ENCODE data around the gene MAML2. TPM values are rescaled to one million over a fixed set of nuclear protein-coding genes. Genes with fewer than 3 reads are reported as not detected.

MAML2 gene
- total RNA-seq, 4 donors from 2014 or later = 15.9 to 31.9 (median 24.9) TPM

DNA sequence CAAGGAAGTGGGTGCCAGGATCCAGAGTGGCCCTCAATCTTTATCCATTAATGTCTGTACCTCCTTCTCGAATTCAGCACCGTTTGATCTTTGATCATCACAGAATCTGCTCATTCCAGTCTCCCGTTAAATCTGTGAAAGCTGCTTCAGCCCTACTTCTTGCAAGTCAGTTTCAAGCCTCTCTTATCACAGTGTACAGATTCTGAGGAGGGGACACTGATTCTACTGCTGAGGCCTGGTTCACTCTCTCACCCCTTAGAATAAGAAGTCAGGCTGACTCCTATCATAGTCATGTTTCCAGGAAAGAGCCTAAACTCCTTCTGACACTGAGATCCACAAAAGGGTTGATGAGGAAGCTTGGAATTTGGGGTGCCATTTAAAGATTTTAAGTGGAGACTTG is 39.0 kb downstream of the MAML2 start:
- no peaks in the 10 kb centered on the region for H3K9me3 ChIP-seq
- intact Hi-C loops (cut with DNase I; ENCODE audit: low total_unique reads) (no loop called here), in situ Hi-C loops (cut with MboI; ENCODE audit: low pct_ligation_motif_present in 1 of 4, low pct_unique_long_range_greater_than_20kb in 1 of 4, low sequenced_read_pairs in 3 of 4) (no loop called here)
- peaks cover 49 to 86% (median 63%) of the 10 kb centered on the region in 4 donors for H3K4me1 ChIP-seq
- no peak for TF ChIP-seq POLR2A (IDR thresholded peaks at IDR 0.05)
- TF ChIP-seq, protein P1, sequence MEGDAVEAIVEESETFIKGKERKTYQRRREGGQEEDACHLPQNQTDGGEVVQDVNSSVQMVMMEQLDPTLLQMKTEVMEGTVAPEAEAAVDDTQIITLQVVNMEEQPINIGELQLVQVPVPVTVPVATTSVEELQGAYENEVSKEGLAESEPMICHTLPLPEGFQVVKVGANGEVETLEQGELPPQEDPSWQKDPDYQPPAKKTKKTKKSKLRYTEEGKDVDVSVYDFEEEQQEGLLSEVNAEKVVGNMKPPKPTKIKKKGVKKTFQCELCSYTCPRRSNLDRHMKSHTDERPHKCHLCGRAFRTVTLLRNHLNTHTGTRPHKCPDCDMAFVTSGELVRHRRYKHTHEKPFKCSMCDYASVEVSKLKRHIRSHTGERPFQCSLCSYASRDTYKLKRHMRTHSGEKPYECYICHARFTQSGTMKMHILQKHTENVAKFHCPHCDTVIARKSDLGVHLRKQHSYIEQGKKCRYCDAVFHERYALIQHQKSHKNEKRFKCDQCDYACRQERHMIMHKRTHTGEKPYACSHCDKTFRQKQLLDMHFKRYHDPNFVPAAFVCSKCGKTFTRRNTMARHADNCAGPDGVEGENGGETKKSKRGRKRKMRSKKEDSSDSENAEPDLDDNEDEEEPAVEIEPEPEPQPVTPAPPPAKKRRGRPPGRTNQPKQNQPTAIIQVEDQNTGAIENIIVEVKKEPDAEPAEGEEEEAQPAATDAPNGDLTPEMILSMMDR (IDR thresholded peaks at IDR 0.05) = no peak
- TF ChIP-seq EP300 (IDR thresholded peaks at IDR 0.05; ENCODE audit: low read depth) = no peak
- TF ChIP-seq POLR2AphosphoS5 (IDR thresholded peaks at IDR 0.05) = no peak
- DNase-seq = no peak
- WGBS, 2 donors (ENCODE audit: low coverage in 1 of 2) = 57 to 86% methylated on average over 3 of the region's 3 CpGs
- no peak overlapping the region for H3K4me3 ChIP-seq
- no peaks in the 10 kb centered on the region for H3K27me3 ChIP-seq
- peak overlapping the region; percentile 42 to 67 (median 66) for H3K27ac ChIP-seq
- no peaks in the 10 kb centered on the region for H3K36me3 ChIP-seq

DNA sequence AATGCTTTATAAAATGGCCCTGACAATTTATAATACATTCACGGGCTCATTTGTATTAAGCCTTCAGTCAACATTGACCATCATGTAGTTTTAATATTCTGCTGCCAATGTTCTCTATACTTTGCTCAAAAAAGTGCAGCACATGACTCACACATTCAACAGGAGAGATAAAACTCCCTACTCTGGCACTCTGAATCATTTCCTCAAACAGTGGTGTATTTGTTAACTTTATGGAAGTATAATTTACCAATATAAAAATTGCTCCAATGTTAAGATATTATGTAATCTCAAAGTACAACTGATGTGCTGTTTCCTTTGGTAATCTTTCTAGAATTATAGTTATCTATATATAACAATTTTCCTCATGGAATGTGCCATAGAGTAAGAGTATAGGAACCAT is 39.9 kb downstream of the MAML2 start:
- Histone ChIP-seq H3K36me3 (no peaks in the 10 kb centered on the region), H3K4me1 (peaks cover 46 to 78% (median 55%) of the 10 kb centered on the region in 4 donors), H3K27me3 (no peaks in the 10 kb centered on the region), H3K9me3 (no peaks in the 10 kb centered on the region), H3K4me3 (no peak overlapping the region), H3K27ac (peak overlapping the region; percentile 42 to 67 (median 66))
- in situ Hi-C loops (cut with MboI; ENCODE audit: low pct_ligation_motif_present in 1 of 4, low pct_unique_long_range_greater_than_20kb in 1 of 4, low sequenced_read_pairs in 3 of 4) = no loop called here
- WGBS, 2 donors (ENCODE audit: low coverage in 1 of 2) = 32 to 63% methylated on average over 1 of the region's 1 CpG
- TF ChIP-seq POLR2A (IDR thresholded peaks at IDR 0.05) = no peak
- TF ChIP-seq, protein P1 (IDR thresholded peaks at IDR 0.05) = no peak
- TF ChIP-seq EP300 (IDR thresholded peaks at IDR 0.05; ENCODE audit: low read depth) = no peak
- no peak for DNase-seq
- intact Hi-C loops (cut with DNase I; ENCODE audit: low total_unique reads) = no loop called here

DNA sequence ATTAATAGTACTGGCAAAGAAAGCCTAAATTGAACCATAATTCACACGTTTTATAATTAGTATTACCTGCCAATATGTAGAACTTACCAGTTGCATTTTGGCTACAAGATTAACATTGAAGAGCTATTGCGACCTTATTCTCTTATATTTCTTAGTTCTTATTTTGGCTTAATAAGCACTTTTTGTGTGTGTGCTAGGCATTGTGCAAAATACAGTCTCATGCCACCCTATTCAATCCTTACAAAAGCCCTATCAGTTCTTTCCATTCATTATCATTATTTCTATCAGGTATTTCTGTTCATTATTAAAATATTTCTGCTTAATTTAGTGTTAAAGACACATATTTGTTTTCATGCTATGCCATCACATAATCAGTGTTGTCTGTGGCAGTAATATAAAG is 41.2 kb downstream of the MAML2 start:
- Histone ChIP-seq H3K27me3 (no peaks in the 10 kb centered on the region), H3K36me3 (no peaks in the 10 kb centered on the region), H3K4me1 (peaks cover 41 to 67% (median 45%) of the 10 kb centered on the region in 4 donors), H3K4me3 (no peak overlapping the region), H3K27ac (no peak overlapping the region), H3K9me3 (no peaks in the 10 kb centered on the region)
- intact Hi-C loops (cut with DNase I; ENCODE audit: low total_unique reads) = no loop called here
- no peak for DNase-seq
- no peak for TF ChIP-seq POLR2A (IDR thresholded peaks at IDR 0.05)
- in situ Hi-C loops (cut with MboI; ENCODE audit: low pct_ligation_motif_present in 1 of 4, low pct_unique_long_range_greater_than_20kb in 1 of 4, low sequenced_read_pairs in 3 of 4) = no loop called here
- 89 to 94% methylated on average over 2 of the region's 2 CpGs for WGBS, 2 donors (ENCODE audit: low coverage in 1 of 2)

DNA sequence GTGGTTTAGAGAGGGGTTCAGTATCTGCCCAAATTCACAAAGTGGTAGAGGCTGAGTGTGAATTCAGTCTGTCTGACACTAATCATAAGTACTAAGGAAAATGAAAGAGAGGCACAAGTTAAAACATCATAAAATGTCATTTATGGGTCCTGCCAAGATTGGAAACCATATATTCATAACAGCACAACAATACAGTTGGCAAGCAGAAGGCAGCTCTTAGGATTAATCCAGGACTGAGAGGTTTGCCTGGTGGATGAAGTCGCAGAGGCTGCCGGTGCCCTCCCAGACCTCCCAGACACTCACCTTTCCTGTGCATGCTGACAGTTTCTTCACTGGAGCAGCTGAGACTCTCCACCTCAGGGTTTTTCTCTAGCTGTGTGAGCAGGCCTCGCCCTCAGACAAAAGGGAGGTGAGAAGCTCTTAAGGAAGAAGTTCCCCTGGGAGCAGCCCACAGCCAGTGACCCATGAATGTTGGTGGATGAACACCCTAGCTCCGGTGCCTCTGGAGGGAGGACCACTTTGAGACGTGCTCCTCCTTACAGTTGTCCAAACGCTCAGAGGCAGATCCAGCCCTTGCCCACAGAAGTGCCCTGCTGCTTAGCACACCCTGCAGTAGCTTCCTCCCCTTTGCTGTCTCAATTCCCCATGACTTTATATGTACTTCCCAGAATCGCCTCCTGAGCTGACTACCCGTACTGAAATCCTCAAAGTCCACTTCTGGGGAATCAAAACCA is 43.7 kb downstream of the MAML2 start:
- 49 to 93% methylated on average over 2 to 8 of the region's 8 CpGs for WGBS, 2 donors (ENCODE audit: low coverage in 1 of 2)
- DNase-seq = no peak
- no peak for TF ChIP-seq POLR2A (IDR thresholded peaks at IDR 0.05)
- TF ChIP-seq, protein P1 (IDR thresholded peaks at IDR 0.05) = no peak
- H3K27me3 ChIP-seq = no peaks in the 10 kb centered on the region
- in situ Hi-C loops (cut with MboI; ENCODE audit: low pct_ligation_motif_present in 1 of 4, low pct_unique_long_range_greater_than_20kb in 1 of 4, low sequenced_read_pairs in 3 of 4) (no loop called here), intact Hi-C loops (cut with DNase I; ENCODE audit: low total_unique reads) (no loop called here)
- no peaks in the 10 kb centered on the region for H3K9me3 ChIP-seq
- no peaks in the 10 kb centered on the region for H3K36me3 ChIP-seq
- peaks cover 37 to 56% (median 41%) of the 10 kb centered on the region in 4 donors for H3K4me1 ChIP-seq
- H3K27ac ChIP-seq = peak overlapping the region; percentile 77 to 80 (median 79)
- H3K4me3 ChIP-seq = no peak overlapping the region

DNA sequence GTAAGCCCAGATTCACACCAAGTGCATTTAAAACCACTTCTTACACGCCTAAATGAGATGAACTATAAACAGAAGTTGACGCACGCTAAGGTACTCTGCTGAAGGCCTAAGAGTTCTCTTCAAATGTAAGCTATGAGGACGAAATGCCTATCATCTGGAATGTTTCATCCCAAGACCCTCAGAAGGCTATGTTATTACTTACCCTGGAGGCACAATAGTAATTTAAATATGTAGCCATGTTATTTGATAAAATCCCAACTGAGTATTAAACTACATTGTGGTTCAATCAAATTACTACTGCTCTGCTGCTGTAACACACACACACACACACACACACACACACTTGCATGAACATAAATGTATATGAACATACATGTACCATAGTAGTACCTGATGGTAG is 47.6 kb downstream of the MAML2 start:
- no peak for TF ChIP-seq POLR2AphosphoS5 (IDR thresholded peaks at IDR 0.05)
- H3K27ac ChIP-seq = no peak overlapping the region
- no peaks in the 10 kb centered on the region for H3K36me3 ChIP-seq
- in situ Hi-C loops (cut with MboI; ENCODE audit: low pct_ligation_motif_present in 1 of 4, low pct_unique_long_range_greater_than_20kb in 1 of 4, low sequenced_read_pairs in 3 of 4) (no loop called here), intact Hi-C loops (cut with DNase I; ENCODE audit: low total_unique reads) (no loop called here)
- peaks cover 39 to 64% (median 49%) of the 10 kb centered on the region in 4 donors for H3K4me1 ChIP-seq
- H3K9me3 ChIP-seq = no peaks in the 10 kb centered on the region
- H3K4me3 ChIP-seq = no peak overlapping the region
- 71 to 78% methylated on average over 4 of the region's 4 CpGs for WGBS, 2 donors (ENCODE audit: low coverage in 1 of 2)
- DNase-seq = no peak
- H3K27me3 ChIP-seq = no peaks in the 10 kb centered on the region
